NOMO-1 (cell line): Measurements from ENCODE around the gene MPPED2.

Source experiments
- DNase-seq, 2 experiments: peaks; one replicate each; lab custom pipeline; 2025; ENCODE audit not compliant: unreplicated experiment in 2 of 2; lab: John Stamatoyannopoulos, UW

The MPPED2 gene

DNA sequence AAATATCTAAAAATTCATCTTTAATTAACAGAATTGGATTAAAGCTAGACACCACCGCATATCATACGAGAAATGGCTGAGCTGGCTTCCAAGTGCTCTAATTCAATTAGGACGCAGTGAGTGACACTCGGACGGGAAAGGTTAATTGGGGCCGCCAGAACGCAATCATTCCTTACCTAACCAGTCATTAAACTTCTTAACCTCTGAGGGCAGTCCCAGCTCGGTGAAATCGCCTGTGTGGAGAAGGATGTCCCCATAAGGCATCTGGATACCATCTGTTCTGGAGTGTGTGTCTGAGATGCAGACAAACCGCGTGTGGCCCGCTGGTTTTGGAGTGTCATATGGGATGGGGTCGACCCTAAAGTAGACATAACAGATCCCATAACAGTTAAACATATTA lies 50.3 kb downstream of the MPPED2 start:
- DNase-seq, result no peak

GRCh38 chr11:30533445-30533947 lies 52.7 kb downstream of the MPPED2 start:
- no peak for DNase-seq

DNA sequence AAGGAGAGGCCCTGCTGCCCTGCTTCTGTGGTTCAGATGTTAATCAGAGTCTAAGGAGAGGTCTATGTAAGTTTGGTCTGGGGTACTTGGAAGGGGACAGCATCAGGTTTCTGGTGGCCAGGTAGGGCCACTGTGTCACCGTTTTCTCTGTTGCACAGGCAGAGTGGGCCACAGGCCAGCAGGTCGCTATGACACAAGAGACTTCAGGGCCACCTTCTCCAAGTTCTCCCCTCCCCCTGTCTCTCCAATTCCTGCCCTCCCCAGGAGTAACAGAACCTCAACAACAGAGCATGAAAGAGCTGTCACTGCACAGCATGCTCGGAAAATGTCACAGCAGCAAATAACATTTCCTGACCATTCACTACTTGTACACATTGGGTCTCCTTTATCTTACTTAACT lies 58.6 kb downstream of the MPPED2 start:
- DNase-seq, result no peak

- no peak for DNase-seq
Measured at GRCh38 chr11:30526558-30526957, 59.6 kb downstream of the MPPED2 start.

DNA sequence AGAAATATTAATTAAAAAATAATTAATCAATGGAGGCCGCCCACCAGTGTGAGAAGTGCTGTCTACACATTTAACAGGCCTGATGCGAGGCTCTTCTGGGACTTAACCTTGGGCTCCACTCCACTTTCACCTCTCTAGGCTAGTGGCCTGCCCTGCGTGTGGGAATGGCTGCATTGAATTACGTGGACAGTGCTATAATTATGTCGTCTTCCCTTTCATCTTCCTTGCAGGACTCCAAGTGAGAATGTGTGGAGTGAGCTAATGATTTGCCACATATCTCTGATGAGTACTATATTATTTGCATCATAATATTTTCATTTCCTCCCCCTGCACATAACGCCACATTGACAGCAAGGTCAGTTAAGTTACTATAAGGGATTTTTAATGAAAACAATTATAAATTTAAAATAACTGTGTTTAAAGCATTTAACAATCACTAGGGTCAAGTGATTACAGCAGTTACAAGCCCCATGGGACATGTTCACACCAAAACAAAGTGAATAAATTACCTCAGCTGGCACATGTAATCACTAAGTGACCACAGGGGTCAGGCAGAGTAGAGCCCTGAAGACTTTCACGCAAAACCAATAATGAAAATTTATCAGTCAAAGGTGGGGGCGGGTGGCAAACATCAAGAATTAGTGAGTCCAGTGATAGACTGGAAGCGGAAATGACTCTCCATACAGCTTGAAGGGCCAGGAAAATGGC lies 63.5 kb downstream of the MPPED2 start:
- DNase-seq, result no peak

DNA sequence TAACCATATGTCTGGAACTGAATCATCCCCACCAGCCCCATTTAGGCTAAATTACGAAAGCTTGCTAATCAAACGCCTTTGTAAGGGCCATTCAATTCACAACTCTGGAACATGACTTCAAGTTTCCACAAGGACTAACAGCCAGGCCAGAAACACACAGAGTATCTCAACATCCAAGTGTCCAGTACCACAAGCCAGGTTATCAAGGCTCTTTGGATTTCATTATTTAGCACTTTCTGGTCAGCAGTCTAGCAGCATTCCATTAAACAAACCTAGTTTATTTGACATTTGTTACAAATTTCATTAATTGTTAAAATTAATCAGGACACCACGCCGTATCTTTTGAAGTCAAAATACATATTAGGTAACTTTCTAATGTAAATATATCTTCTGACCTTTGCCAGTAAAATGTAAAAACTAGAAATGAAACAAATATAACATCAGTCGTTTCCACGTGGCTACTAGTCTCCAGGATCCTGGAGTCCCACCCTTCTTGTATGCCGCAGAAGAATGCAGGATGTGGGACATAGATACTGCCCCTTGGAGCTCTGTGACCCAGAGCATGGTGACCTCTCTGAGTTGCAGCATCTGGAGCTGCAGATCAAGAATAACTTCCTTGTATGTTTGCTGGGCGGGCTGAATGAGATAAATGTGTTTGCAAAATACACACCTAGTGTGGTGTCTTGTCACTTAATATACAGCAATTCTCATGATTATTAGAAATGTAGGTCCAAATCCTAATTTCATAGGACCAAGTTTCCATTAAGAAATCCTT lies 64.7 kb downstream of the MPPED2 start:
- no peak for DNase-seq

DNA sequence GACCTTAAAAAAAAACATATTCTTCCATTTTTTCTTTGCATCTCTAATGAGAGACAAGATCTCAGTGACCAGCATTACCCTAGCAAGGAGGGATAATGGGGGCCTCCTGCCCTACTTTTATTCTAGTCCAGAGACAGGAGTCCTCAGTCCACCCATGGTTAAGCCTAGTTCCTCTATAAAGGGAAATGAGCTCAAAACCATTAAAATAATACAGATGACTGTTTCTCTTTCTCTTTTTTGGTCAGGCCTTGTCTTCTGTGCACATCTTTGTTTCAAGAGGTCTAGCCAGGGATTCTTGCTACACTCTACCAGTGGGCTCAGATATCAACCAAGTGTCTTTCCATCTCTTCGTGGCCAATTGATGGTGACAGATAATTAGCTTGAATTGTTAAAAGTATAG lies 73.1 kb downstream of the MPPED2 start:
- DNase-seq, result no peak

GRCh38 chr11:30511408-30511807 lies 74.7 kb downstream of the MPPED2 start:
- DNase-seq, result no peak

DNA sequence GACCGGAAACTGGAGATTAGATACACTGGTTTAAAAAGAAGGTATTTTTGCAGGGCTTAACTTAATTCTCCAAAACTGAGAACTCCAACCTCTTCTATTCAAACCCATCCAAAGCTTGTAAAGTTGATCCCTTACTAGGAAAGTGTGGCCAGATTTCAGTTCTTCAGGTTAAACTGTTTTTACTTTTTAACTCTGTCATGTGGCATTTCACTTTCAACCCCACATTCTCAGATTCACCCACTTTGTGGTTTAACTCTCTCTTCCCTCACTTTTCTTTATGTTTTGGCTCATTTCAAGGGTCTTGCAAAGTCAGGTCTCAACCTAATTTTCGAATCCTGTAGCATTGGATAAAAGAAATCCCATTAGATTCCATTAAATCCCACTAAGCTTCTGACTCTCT lies 75.4 kb downstream of the MPPED2 start:
- no peak for DNase-seq

DNA sequence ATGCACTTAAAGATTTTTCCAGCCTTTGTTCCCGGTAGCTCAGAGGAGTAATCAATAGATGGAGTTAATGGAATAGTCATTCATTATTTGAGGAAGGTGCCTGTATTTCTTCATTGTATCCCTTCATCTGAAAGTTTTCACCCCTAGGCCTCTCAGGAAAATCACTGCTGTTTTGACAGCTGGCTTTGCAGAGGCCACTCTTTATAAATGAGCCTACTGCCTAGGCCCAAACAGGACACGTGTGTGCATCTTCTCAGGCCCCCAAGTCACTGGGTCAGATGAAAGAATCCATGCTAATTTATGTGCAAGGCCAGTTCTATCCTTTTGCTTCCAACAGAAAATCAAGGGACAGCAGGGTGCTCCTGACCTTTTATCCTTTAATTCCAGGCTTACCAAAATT lies 76.8 kb downstream of the MPPED2 start:
- DNase-seq, result no peak

- no peak for DNase-seq
Measured at GRCh38 chr11:30508594-30508993, 77.6 kb downstream of the MPPED2 start.

DNA sequence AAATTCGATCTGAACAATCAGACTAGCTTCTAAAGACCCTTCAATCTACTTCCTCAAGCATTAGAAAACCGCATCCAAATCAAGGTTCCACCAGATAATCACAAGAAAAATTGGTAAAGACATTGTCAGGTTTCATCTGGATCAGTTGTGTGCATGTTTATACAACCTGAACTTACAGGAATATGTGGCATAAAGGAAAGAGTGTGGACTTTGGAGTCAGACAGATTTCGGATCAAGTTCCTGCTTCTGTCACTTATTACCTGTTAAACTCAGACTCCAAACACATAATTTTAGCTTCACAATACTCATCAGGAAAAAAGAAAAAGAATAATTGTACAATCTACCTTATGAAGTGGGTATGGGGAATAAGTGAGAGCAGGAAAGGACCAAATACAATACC lies 80.5 kb downstream of the MPPED2 start:
- DNase-seq, result no peak

DNA sequence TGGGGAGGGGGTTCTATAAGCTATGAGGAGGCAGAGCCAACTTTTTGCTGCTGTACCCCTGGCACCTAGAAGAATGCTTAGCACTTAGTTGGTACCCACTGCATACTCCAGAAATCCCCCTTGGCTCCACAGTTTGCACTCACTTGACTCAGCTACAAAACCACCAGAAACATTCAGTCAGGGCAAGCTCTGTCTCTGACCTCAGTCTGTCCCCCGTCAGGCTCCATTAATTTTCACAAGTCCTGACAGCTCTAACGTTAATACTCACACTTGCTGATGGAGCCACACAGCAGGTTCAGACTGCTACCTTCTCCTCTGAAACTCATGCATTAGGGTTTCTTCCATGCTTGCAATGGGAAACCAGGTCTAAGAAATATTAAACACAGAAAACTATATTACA lies 81.7 kb downstream of the MPPED2 start:
- no peak for DNase-seq

DNA sequence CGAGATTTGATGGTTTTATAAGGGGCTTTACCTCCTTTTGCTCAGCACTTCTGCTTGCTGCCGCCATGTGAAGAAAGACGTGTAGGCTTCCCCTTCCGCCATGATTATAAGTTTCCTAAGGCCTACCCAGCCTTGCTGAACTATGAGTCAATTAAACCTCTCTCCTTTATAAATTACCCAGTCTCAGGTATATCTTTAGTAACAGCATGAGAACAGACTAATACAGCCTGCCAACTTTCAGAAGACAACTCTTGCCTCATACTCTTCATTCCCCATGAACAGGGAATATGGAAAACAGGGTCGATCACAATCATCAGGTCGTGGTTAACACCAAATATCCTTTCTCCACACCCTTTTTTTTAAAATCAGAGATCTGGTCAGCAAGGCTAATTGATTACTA lies 83.0 kb downstream of the MPPED2 start:
- no peak for DNase-seq

- DNase-seq, result no peak
Measured at GRCh38 chr11:30502305-30502704, 83.8 kb downstream of the MPPED2 start.

DNA sequence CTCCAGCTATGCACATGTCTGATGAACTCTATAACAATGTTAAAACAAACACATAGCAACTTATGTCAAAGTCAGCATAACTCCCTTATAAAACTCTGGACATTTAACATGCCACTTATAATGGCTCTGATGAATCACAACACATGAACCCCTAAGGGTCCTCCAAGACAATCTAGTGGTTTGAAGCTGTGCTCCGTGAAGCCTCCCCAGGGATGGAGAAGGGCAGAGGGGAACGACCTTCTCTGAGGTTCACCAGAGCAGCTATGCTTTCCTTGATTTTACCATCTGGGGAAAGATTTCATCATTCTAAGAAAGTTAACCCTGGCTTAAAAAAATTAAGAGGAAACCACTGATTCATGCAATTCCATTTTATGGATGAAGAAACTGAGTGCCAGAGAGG lies 84.4 kb downstream of the MPPED2 start:
- no peak for DNase-seq

- DNase-seq, result no peak
Measured at GRCh38 chr11:30499940-30500339, 86.2 kb downstream of the MPPED2 start.

DNA sequence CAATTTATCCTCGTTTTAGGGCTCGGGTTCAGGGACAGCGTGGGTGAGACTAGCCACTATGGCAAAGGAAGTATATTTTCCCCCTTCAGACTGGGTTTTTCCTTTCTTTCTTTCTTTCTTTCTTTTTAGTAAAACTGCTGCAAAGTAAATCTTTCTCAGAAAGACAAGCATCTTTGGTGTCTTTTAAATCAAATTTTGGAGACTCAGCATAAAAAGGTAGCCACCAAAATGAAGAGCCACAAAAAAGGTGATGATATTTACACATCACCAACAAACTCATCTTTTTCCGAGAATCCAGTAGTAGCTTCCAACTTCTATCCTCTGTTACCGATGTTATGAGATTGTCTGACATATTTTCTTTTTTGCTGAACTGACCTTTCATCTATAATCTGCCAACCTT lies 88.6 kb downstream of the MPPED2 start:
- DNase-seq, result no peak

DNA sequence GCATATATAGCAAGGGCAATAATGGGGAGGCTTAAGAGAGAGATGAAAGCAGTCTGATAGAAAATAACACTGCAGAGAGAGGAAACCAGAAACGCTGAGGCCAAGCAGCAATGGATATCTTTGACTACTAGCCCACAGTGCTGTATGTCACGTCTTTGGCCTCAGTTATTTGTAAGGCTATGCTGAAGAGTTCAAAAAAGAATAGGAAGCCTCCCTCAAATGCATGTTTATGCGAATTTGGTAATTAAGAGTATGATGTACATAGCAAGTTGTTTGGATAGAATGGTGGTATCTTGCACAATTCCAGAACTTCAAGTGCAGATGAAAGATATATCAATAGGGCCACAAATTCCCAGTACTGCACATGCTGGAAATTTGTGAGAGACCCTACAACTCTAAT lies 89.2 kb downstream of the MPPED2 start:
- DNase-seq, result no peak

- no peak for DNase-seq
Measured at GRCh38 chr11:30495437-30495836, 90.7 kb downstream of the MPPED2 start.

GRCh38 chr11:30489511-30489910 lies 96.6 kb downstream of the MPPED2 start:
- no peak for DNase-seq

- no peak for DNase-seq
Measured at GRCh38 chr11:30489076-30489475, 97.1 kb downstream of the MPPED2 start.
